Esophagus muscularis mucosa (tissue), 4 donors: ENCODE measurements around the gene PIGU.

Experiments used
- CTCF ChIP-seq, 3 experiments: fragments of 200-600 bp in 2 of 3; fragments of 450-650 bp in 1 of 3; sonication (generic) in 2 of 3; IDR thresholded peaks; one replicate each; pipeline ENCODE4 v1.5.1; 2017 to 2019; ENCODE audit warnings: antibody characterized with exemption in 3 of 3, mild to moderate bottlenecking in 2 of 3, moderate library complexity in 1 of 3
- EP300 ChIP-seq: sonication (generic); formaldehyde crosslinking; IDR thresholded peaks from one replicate; pipeline ENCODE4 v1.6.1; 2017; ENCODE audit warnings: antibody characterized with exemption
- POLR2A ChIP-seq: fragments of 450-650 bp; IDR thresholded peaks from one replicate; pipeline ENCODE4 v1.6.1; 2017; ENCODE audit warnings: antibody characterized with exemption, moderate library complexity, mild to moderate bottlenecking, low read depth
- POLR2AphosphoS5 ChIP-seq, 2 donors: sonication (generic); formaldehyde crosslinking; IDR thresholded peaks; one replicate each; pipeline ENCODE4 v1.6.1; 2017; ENCODE audit warnings: antibody characterized with exemption in 2 of 2

- no peak for TF ChIP-seq EP300
- no peak for TF ChIP-seq CTCF (IDR thresholded peaks at IDR 0.05)
- peak in 1 of 2 donors; percentile 9 for TF ChIP-seq POLR2AphosphoS5 (IDR thresholded peaks at IDR 0.05)
- no peak for TF ChIP-seq POLR2A
Measured at GRCh38 chr20:34643928-34644327, 33.0 kb downstream of the PIGU start.
